22Rv1 (cell line): ENCODE measurements around the gene KCNJ14.

Source experiments
- H3K27ac ChIP-seq: fragments of 450-650 bp; 2 replicates; pipeline ENCODE4 v1.5.1; 2017
- ZFX ChIP-seq: fragments of 450-650 bp; IDR thresholded peaks from 2 replicates; pipeline ENCODE4 v1.6.1; 2017; ENCODE audit warnings: antibody characterized with exemption, borderline replicate concordance
- TF ChIP-seq, protein P1 (sequence below): fragments of 450-650 bp; IDR thresholded peaks from 2 replicates; pipeline ENCODE4 v1.5.1; 2017; ENCODE audit warnings: mild to moderate bottlenecking

KCNJ14 gene

DNA sequence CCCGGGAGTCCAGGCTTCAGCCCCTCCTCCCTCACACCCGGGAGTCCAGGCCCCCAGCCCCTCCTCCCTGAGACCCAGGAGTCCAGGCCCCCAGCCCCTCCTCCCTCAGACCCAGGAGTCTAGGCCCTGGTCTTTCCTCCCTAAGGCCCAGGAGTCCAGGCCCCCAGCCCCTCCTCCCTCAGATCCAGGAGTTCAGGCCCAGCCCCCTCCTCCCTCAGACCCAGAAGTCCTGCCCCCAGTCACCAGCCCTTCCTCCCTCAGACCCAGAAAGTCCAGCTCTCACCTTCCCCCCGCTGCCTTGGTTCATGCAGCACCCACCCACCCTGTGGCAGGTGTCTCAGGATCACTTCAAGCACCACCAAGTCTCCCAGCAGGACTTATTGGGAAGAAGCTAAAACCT lies 27.9 kb downstream of the KCNJ14 start:
- TF ChIP-seq, protein P1, sequence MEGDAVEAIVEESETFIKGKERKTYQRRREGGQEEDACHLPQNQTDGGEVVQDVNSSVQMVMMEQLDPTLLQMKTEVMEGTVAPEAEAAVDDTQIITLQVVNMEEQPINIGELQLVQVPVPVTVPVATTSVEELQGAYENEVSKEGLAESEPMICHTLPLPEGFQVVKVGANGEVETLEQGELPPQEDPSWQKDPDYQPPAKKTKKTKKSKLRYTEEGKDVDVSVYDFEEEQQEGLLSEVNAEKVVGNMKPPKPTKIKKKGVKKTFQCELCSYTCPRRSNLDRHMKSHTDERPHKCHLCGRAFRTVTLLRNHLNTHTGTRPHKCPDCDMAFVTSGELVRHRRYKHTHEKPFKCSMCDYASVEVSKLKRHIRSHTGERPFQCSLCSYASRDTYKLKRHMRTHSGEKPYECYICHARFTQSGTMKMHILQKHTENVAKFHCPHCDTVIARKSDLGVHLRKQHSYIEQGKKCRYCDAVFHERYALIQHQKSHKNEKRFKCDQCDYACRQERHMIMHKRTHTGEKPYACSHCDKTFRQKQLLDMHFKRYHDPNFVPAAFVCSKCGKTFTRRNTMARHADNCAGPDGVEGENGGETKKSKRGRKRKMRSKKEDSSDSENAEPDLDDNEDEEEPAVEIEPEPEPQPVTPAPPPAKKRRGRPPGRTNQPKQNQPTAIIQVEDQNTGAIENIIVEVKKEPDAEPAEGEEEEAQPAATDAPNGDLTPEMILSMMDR = no peak
- no peak for TF ChIP-seq ZFX
- peak overlapping the region; percentile 44 for H3K27ac ChIP-seq

DNA sequence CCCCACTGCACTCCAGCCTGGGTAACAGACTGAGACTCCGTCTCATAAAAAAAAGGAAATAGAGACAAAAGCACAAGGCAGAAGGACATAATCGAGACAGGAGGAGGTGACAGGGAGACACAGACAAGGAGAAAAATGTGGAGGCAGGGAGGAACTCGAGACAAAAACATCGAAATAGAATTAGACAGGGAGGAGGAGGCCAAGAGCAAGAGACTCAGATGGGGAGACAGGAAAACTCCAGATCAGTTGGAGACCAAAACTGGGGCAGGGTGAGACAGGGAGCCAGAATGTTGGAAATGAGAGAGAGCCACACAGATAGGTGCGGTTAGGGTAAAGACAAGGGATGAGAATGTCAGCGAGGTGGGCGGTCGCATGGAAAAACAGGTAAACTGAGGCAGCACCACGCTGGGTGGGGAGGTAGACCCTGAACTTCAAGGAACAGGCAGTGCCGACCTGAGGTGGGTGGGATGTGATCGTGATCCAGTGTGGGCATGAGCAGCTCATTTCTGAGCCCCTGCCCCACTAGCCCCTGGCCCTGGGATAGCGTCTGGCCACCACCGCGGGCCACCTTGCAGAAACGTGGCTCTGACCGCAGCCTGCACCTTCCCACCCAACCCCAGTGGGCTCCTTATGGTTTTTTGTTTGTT lies 29.0 kb downstream of the KCNJ14 start:
- TF ChIP-seq, protein P1 = no peak
- no peak for TF ChIP-seq ZFX
- H3K27ac ChIP-seq = peak overlapping the region; percentile 44

DNA sequence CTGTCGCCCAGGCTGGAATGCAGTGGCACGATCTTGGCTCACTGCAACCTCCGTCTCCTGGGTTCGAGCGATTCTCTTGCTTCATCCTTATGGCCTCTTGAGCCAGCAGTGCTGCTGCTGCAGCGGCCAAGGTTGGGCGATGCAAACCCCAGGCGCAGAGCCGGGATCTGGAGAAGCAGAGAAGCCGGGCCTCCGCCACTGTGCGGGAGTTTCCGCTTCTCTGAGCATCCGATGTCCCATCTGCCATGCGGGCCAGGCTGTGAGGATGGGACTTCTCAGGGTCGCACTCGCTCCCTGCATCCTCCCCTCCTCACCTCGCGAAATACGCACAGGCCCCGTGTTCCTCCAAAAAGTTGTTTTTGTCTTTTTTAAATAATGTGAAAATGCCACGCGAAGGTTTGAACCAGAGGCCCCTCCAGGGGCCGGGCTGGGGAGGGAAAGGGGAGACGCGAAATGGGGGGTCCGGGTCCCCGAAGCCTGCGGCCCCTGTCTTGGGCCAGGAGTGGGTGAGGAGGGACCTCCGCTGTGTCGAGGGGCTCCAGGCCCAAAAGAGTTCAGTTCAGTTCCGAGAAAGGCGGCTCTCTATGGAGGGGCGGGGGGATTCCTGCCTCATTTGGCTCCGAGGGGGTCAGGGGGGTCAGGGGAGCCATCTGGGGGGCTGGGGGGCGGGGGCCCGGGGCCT lies 29.7 kb downstream of the KCNJ14 start:
- peak overlapping the region; percentile 44; the same call in 1 of the 2 replicates for H3K27ac ChIP-seq

DNA sequence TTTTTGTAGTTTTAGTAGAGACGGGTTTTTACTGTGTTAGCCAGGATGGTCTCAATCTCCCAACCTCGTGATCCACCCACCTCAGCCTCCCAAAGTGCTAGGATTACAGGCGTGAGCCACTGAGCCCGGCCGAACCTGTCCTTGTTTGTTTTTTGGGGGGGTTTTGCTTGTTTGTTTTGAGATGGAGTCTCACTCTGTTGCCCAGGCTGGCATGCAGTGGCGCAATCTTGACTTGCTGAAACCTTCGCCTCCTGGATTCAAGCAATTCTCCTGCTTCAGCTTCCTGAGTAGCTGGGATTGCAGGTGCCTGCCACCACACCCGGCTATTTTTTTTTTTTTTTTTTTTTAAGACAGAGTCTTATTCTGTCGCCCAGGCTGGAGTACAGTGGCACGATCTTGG lies 31.3 kb downstream of the KCNJ14 start:
- 0 out of 2 replicates have a peak overlapping the region, but pooled peaks have one; percentile 17 for H3K27ac ChIP-seq

More for the DNA sequence above, 29.7 kb downstream of the KCNJ14 start:
- TF ChIP-seq, protein P1 = no peak
- TF ChIP-seq ZFX = no peak

DNA sequence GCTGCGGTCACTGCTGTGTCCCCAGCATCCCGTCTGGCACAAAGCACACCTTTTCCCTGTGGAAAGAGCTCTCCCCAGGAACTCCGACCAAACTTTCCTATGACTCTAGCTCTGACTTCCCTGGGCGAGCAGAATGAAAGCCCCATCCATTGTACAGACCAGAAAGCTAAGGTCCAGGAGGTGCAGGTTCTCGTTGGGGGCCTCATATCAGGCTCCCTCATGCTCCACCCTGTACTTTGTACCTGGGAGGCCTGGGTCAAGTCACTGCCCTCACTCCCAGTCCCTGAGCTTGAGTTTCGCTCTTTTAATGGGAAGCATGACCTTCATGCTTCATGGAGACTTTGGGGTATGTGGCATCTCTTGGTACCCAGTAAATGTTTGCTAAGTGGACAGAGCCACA lies 32.2 kb downstream of the KCNJ14 start:
- TF ChIP-seq ZFX = no peak
- TF ChIP-seq, protein P1 = no peak
- H3K27ac ChIP-seq = peak overlapping the region; percentile 22; the same call in 1 of the 2 replicates

DNA sequence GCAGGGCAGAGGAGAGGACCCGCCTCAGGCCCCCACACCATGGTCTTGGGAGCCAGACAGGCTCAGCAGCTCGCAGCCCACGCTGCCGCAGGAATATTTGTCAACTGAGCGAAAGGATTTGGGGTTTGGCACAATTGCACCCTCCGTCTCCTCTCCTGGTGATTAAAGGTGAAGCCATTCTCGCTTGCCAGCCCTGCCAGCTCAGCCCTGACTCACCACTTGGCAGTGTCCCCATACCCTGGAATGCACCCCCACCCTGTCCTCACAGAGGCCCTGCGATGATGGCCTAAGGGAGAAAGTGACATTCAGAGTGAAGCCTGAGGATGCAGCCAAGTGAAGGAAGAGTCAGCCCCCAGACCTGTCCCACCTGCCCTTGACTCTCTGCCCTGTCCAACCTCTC lies 32.6 kb downstream of the KCNJ14 start:
- peak overlapping the region; percentile 22; the same call in 1 of the 2 replicates for H3K27ac ChIP-seq
- TF ChIP-seq, protein P1 = no peak
- no peak for TF ChIP-seq ZFX

DNA sequence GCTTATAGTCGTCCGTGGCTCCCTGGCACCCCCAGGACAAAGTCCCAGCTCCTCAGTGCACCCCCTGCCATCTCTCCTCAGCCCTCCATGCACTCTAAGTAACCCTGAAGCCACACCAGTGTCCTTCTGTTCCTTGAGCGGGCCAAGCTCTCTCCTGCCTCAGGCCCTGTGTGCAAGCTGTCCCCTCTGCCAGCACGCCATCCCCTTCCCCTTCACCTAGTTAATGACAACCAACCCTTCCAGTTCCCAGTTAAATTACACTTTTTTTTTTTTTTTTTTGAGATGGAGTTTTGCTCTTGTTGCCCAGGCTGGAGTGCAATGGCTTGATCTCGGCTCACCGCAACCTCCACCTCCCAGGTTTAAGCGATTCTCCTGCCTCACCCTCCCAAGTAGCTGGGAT lies 33.1 kb downstream of the KCNJ14 start:
- 0 out of 2 replicates have a peak overlapping the region, but pooled peaks have one; percentile 12 for H3K27ac ChIP-seq

DNA sequence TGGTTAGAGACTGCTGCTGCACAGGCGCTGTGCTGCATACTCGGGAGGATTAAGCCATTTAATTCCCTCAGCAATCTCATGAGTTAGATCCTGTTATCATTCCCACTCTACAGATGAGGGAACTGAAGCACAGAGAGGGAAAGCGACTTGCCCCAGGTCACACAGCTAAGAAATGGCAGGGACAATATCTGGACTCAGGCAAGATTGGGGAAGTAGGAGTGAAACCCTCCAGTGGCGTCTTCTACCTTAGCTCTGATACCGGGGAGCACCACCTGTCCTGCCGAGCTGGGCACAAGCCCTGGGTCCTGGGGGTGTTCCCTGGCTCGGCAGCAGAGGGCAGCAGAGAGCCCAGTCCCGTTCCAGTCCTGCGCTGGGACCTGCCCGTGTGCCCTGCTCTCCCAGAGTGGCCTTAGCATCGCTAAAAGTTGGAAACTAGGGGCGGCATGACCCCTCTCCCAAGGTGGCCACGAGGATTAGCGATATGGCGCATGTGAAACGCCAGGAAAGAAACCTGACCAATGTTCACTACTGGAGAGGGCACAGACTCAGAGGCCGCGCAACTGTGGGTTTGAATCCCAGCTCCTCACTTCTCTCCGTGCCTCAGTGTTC lies 34.3 kb downstream of the KCNJ14 start:
- no peak for TF ChIP-seq ZFX
- TF ChIP-seq, protein P1 = peak; percentile 97
- H3K27ac ChIP-seq = no peak overlapping the region
